Tibial nerve (tissue), 4 donors: Measurements from ENCODE around the gene PAX8. TPM values are rescaled to one million over a fixed set of nuclear protein-coding genes. Genes with fewer than 3 reads are reported as not detected.

Source experiments
- DNase-seq, 2 donors: peaks; one replicate each; pipeline ENCODE4 v3.0.0-alpha.2; 2019; ENCODE audit warnings: low spot score in 2 of 2
- H3K27ac ChIP-seq, 4 donors: fragments of 200-600 bp; sonication (generic) in 3 of 4; one replicate each; pipeline ENCODE4 v1.5.1; 2017 to 2019; ENCODE audit warnings: mild to moderate bottlenecking in 1 of 4
- H3K27me3 ChIP-seq, 2 donors: fragments of 200-600 bp; sonication (generic) in 1 of 2; one replicate each; pipeline versions ENCODE4 v1.5.1 to v1.6.0; 2017 to 2019
- H3K36me3 ChIP-seq, 3 donors: fragments of 200-600 bp; sonication (generic); one replicate each; pipeline ENCODE4 v1.5.1; 2018 to 2019
- H3K4me1 ChIP-seq, 4 donors: fragments of 200-600 bp; sonication (generic) in 3 of 4; one replicate each; pipeline ENCODE4 v1.5.1; 2017 to 2019
- H3K4me3 ChIP-seq, 4 donors: fragments of 200-600 bp; sonication (generic) in 3 of 4; one replicate each; pipeline ENCODE4 v1.5.1; 2017 to 2019; ENCODE audit warnings: mild to moderate bottlenecking in 1 of 4, moderate library complexity in 1 of 4
- H3K9me3 ChIP-seq, 4 donors: fragments of 200-600 bp; sonication (generic) in 3 of 4; one replicate each; pipeline ENCODE4 v1.5.1; 2017 to 2019
- CTCF ChIP-seq, 5 experiments: fragments of 200-600 bp in 3 of 5; fragments of 450-650 bp in 2 of 5; sonication (generic) in 3 of 5; IDR thresholded peaks; one replicate each; pipeline ENCODE4 v1.5.1; 2016 to 2019; ENCODE audit warnings: antibody characterized with exemption in 5 of 5, mild to moderate bottlenecking in 3 of 5, moderate library complexity in 2 of 5
- EP300 ChIP-seq, 2 donors: sonication (generic); formaldehyde crosslinking; IDR thresholded peaks; one replicate each; pipeline ENCODE4 v1.6.1; 2017; ENCODE audit warnings: antibody characterized with exemption in 2 of 2, mild to moderate bottlenecking in 1 of 2
- POLR2A ChIP-seq, 2 donors: fragments of 450-650 bp; IDR thresholded peaks; one replicate each; pipeline ENCODE4 v1.6.1; 2017; ENCODE audit warnings: antibody characterized with exemption in 2 of 2, mild to moderate bottlenecking in 2 of 2, moderate library complexity in 2 of 2
- WGBS, 2 donors: methylation state at CpG; one replicate each; pipeline ENCODE4 v1.1.5; 2018; 5-methylcytosine and 5-hydroxymethylcytosine counted together
- total RNA-seq, 4 donors: library from RNA; depleted of rRNA; stranded (reverse); fragments of >200 nt; gene quantifications; one replicate each; pipeline ENCODE4 v1.1.0, GENCODE V29; 2016

The PAX8 gene
- total RNA-seq, 4 donors from 2014 or later = 2.2 to 11.4 (median 5.2) TPM

DNA sequence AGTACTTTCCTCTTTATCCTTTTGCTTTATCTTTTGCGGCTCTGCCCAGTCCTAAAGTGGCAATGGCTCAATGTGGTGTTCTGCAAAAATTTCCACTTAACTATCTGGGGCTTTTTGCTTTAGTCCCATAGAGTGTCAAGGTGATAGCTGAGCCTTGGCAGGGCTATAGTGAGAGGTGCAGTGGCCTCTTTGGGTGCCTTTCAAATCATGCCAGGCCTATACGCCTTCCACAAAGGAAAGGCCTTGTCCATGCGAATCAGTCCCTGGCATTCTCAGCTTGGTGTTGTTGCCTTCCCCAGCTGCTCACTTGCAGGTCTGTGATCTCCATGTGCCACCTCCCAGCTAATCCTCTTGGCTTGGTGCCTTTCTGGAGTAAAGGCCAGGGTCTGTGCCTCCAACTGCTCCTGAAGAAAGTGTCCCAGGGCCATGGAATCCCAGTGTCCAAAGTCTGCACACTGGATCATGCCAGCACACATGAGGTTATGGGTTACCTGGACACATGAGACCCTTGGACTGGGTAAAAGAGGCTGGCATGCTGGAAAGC lies 26.6 kb downstream of the PAX8 start:
- 92 to 97% methylated on average over 3 of the region's 3 CpGs for WGBS, 2 donors
- TF ChIP-seq CTCF (IDR thresholded peaks at IDR 0.05) (no peak), POLR2A (IDR thresholded peaks at IDR 0.05) (no peak), EP300 (IDR thresholded peaks at IDR 0.05) (no peak)
- Histone ChIP-seq H3K27ac (no peak overlapping the region), H3K4me3 (no peak overlapping the region), H3K9me3 (no peaks in the 10 kb centered on the region), H3K27me3 (no peaks in the 10 kb centered on the region), H3K36me3 (peaks cover 0 to 11% (median 0%) of the 10 kb centered on the region in 3 donors), H3K4me1 (peaks cover 0 to 8% (median 4%) of the 10 kb centered on the region in 4 donors)
- DNase-seq = no peak

DNA sequence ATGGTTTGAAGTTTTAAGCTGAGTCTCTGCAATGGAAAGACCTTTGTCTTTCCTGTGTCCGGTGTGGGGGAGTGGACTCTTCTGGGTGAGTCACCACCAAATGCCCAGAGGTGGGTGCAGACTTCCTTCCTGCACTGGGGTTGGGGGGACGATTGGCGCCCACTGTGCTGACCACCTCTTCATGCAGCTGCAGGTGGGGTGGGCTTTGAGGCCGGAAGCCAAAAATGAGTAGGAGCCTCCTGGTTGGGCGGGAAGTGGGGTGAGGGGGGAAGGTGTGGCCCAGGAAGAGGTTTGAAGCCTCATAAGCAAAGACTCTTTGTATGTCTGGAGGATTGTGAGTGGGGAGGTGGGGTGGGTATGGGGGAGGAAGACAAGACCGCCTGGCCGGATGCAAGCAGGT lies 27.6 kb downstream of the PAX8 start:
- TF ChIP-seq EP300 (IDR thresholded peaks at IDR 0.05) = no peak
- no peak for TF ChIP-seq POLR2A (IDR thresholded peaks at IDR 0.05)
- TF ChIP-seq CTCF (IDR thresholded peaks at IDR 0.05) = no peak
- peaks cover 0 to 9% (median 0%) of the 10 kb centered on the region in 3 donors for H3K36me3 ChIP-seq
- H3K9me3 ChIP-seq = no peaks in the 10 kb centered on the region
- H3K27me3 ChIP-seq = no peaks in the 10 kb centered on the region
- no peak overlapping the region for H3K4me3 ChIP-seq
- 81 to 87% methylated on average over 7 of the region's 7 CpGs for WGBS, 2 donors
- H3K4me1 ChIP-seq = peaks cover 0 to 8% (median 4%) of the 10 kb centered on the region in 4 donors
- no peak overlapping the region for H3K27ac ChIP-seq
- DNase-seq = no peak

DNA sequence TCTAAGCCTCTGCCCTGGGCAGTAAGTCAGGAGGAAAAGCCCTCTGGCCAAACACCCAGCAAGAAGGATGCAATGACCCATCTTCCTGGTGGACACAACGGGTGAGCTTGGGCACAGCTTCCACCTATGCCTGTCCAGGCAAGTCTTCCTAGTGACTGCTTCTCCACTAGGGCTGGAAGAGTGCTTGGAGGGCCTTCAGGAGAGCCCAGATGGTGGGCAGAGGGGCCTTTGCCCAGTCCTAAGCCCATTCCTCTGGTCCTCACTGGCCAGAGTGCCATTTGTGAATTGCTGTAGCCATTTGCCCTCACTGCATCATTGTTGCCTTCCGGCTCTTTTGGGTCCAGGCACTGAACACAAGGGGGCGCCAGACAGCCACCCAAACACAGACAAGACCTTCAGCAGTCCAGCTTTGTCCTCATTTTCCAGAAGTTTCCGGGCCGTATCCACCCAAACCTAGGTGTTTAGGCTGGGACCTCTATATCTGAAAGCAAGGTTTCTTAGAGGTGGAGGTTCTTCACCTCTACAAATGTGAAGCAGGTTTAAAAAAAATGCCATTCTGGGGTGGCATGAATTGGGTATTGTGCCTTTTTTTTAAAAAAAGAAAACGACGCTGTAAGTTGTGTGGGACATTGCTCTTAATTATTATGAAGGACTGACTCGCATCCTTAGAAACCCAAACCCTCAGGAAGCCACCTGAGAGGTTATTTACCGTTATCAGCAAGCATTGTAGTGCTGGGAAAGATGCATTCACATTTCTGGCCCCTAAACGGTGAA lies 29.5 kb downstream of the PAX8 start:
- Histone ChIP-seq H3K4me3 (no peak overlapping the region), H3K27me3 (no peaks in the 10 kb centered on the region), H3K36me3 (no peaks in the 10 kb centered on the region), H3K4me1 (peaks cover 0 to 13% (median 4%) of the 10 kb centered on the region in 4 donors), H3K9me3 (no peaks in the 10 kb centered on the region), H3K27ac (no peak overlapping the region)
- TF ChIP-seq CTCF (IDR thresholded peaks at IDR 0.05) = peak; percentile 78 to 91 (median 88)
- no peak for TF ChIP-seq POLR2A (IDR thresholded peaks at IDR 0.05)
- no peak for TF ChIP-seq EP300 (IDR thresholded peaks at IDR 0.05)
- DNase-seq = peak; percentile 74 to 89
- WGBS, 2 donors = 31 to 34% methylated on average over 10 of the region's 10 CpGs

DNA sequence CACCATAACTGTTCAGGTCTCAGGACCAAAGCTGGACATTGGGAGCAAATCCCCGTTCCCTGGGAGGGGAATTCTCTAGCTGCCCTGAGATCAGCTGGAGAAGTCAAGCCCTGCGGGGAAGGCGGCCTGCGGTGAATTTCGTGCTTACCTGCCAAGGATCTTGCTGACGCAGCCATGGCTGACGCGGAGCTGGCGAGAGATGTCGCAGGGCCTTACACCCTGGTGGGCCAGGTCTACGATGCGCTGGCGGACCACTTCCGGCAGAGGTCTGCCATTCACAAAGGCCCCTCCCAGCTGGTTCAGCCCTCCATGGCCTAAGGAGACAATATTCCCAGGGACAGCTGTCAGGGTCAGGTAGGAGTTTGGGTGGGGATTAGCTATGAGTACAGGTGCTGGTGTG lies 32.1 kb downstream of the PAX8 start:
- 88 to 90% methylated on average over 14 of the region's 14 CpGs for WGBS, 2 donors
- Histone ChIP-seq H3K27ac (no peak overlapping the region), H3K27me3 (no peaks in the 10 kb centered on the region), H3K36me3 (no peaks in the 10 kb centered on the region), H3K4me1 (peaks cover 0 to 20% (median 6%) of the 10 kb centered on the region in 4 donors), H3K9me3 (no peaks in the 10 kb centered on the region), H3K4me3 (no peak overlapping the region)
- no peak for DNase-seq
- TF ChIP-seq EP300 (IDR thresholded peaks at IDR 0.05) (no peak), POLR2A (IDR thresholded peaks at IDR 0.05) (no peak), CTCF (IDR thresholded peaks at IDR 0.05) (no peak)

DNA sequence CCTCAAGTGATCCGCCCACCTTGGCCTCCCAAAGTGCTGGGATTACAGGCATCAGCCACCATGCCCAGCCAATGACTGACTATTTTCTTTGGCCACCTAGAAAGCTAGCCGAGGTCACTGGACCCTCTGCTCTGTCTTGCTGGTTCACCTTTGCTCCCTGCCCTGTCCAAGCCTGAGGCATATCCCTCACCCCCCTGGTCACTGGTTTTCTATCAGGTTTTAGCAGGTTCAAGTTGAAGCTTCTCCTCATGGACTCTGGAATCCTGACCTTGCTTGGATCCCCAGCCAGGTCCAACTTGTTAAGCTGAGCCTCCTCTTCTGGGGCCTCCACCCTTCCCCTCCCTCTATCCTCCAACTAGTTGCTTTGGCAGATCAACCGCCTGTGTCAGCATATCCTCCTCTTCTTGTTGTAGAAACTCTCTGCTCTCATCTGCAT lies 33.4 kb downstream of the PAX8 start:
- Histone ChIP-seq H3K9me3 (no peaks in the 10 kb centered on the region), H3K27ac (peak overlapping the region in 1 of 4 donors; percentile 30), H3K4me1 (peaks cover 0 to 33% (median 18%) of the 10 kb centered on the region in 4 donors), H3K36me3 (no peaks in the 10 kb centered on the region), H3K4me3 (no peak overlapping the region), H3K27me3 (no peaks in the 10 kb centered on the region)
- TF ChIP-seq EP300 (IDR thresholded peaks at IDR 0.05) (no peak), POLR2A (IDR thresholded peaks at IDR 0.05) (no peak), CTCF (IDR thresholded peaks at IDR 0.05) (no peak)
- 62 to 71% methylated on average over 3 of the region's 3 CpGs for WGBS, 2 donors
- DNase-seq = no peak
